Upper lobe of left lung (tissue), 6 donors: Measurements from ENCODE around the gene NDNF. TPM values are rescaled to one million over a fixed set of nuclear protein-coding genes. Genes with fewer than 3 reads are reported as not detected.

Source experiments
- ATAC-seq, 2 donors: fragments of 200-7000 bp; cut with Tn5 transposase; one replicate each; pipeline ENCODE4 v1.9.1; 2022; ENCODE audit warnings: mild to moderate bottlenecking in 2 of 2, moderate library complexity in 2 of 2; ENCODE audit not compliant: low FRiP score in 2 of 2
- DNase-seq, 2 donors: peaks; one replicate each; pipeline ENCODE4 v3.0.0-alpha.2; 2019 to 2020
- H3K27ac ChIP-seq, 4 donors: fragments of 200-600 bp; sonication (generic); one replicate each; pipeline ENCODE4 v1.5.1; 2016 to 2019
- H3K27me3 ChIP-seq, 4 donors: fragments of 200-600 bp; sonication (generic); one replicate each; pipeline ENCODE4 v1.5.1; 2017 to 2019
- H3K36me3 ChIP-seq, 4 donors: fragments of 200-600 bp; sonication (generic); one replicate each; pipeline ENCODE4 v1.5.1; 2016 to 2019
- H3K4me1 ChIP-seq, 4 donors: fragments of 200-600 bp; sonication (generic); one replicate each; pipeline ENCODE4 v1.5.1; 2018 to 2019
- H3K4me3 ChIP-seq, 4 donors: fragments of 200-600 bp; sonication (generic); one replicate each; pipeline ENCODE4 v1.5.1; 2017 to 2019; ENCODE audit warnings: mild to moderate bottlenecking in 2 of 4, moderate library complexity in 1 of 4
- H3K9me3 ChIP-seq, 4 donors: fragments of 200-600 bp; sonication (generic); one replicate each; pipeline ENCODE4 v1.5.1; 2018 to 2019
- EP300 ChIP-seq, 4 donors: sonication (generic); formaldehyde crosslinking; IDR thresholded peaks; one replicate each; pipeline ENCODE4 v1.5.1; 2017; ENCODE audit warnings: antibody characterized with exemption in 4 of 4, control low read depth in 2 of 4
- POLR2A ChIP-seq, 4 donors: fragments of 450-650 bp; IDR thresholded peaks; one replicate each; pipeline ENCODE4 v1.5.1; 2016 to 2017; ENCODE audit warnings: antibody characterized with exemption in 4 of 4, mild to moderate bottlenecking in 2 of 4
- POLR2AphosphoS5 ChIP-seq, 2 donors: sonication (generic); formaldehyde crosslinking; IDR thresholded peaks; one replicate each; pipeline ENCODE4 v1.5.1; 2017; ENCODE audit warnings: antibody characterized with exemption in 2 of 2
- WGBS, 2 donors: methylation state at CpG; one replicate each; pipeline ENCODE4 v1.1.5; 2017 to 2018; 5-methylcytosine and 5-hydroxymethylcytosine counted together
- total RNA-seq, 6 donors: library from RNA; depleted of rRNA in 4 of 6; stranded (reverse); fragments of >200 nt in 4 of 6; gene quantifications; one replicate each; pipeline versions ENCODE4 v1.1.0 to v1.2.1, GENCODE V29; 2016 to 2021
- TF ChIP-seq, protein P1 (sequence below), 6 experiments: fragments of 450-650 bp in 4 of 6; fragments of 200-600 bp in 2 of 6; sonication (generic) in 2 of 6; IDR thresholded peaks; one replicate each; pipeline ENCODE4 v1.5.1; 2016 to 2019; ENCODE audit warnings: antibody characterized with exemption in 6 of 6
- donor health status: DM: no; HTN: no; CAD: no; lungs with moderate emphysema.
- donor health status: DM: no; HTN: yes; CAD: no; lungs with severe emphysema.

Gene NDNF
- total RNA-seq, 6 donors from 2014 or later, result 52.4 to 180 (median 129) TPM

DNA sequence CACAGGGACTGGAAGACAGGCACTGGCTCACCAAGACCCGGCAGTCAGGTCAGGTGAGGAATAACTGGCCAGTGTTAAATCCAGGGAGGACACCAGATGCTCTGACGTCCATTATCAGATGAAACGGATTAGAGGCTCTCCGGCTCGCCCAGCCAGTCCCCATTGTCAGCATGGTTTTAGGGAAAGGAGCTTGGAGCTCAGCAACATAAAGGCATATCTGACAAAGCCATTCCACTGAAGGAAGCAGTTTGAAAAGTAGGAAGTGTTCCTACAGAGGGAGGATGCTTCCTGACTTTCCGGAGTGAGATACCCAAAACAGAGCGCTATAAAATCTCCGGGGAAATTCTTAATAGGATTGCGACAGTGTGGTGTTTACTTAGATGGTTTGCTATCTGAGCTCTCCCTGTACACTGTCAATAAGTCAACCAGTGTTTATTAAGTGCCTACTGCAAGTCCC is 14.8 kb downstream of the NDNF start:
- no peak for DNase-seq
- Histone ChIP-seq H3K4me3 (no peak overlapping the region), H3K9me3 (no peaks in the 10 kb centered on the region), H3K4me1 (peaks cover 19 to 54% (median 23%) of the 10 kb centered on the region in 4 donors), H3K27ac (peak overlapping the region; percentile 45 to 84 (median 74)), H3K36me3 (no peaks in the 10 kb centered on the region), H3K27me3 (no peaks in the 10 kb centered on the region)
- peak; percentile 13 to 58 for ATAC-seq
- TF ChIP-seq, protein P1, sequence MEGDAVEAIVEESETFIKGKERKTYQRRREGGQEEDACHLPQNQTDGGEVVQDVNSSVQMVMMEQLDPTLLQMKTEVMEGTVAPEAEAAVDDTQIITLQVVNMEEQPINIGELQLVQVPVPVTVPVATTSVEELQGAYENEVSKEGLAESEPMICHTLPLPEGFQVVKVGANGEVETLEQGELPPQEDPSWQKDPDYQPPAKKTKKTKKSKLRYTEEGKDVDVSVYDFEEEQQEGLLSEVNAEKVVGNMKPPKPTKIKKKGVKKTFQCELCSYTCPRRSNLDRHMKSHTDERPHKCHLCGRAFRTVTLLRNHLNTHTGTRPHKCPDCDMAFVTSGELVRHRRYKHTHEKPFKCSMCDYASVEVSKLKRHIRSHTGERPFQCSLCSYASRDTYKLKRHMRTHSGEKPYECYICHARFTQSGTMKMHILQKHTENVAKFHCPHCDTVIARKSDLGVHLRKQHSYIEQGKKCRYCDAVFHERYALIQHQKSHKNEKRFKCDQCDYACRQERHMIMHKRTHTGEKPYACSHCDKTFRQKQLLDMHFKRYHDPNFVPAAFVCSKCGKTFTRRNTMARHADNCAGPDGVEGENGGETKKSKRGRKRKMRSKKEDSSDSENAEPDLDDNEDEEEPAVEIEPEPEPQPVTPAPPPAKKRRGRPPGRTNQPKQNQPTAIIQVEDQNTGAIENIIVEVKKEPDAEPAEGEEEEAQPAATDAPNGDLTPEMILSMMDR (IDR thresholded peaks at IDR 0.05), result no peak
- peak in 1 of 4 donors; percentile 17 for TF ChIP-seq POLR2A (IDR thresholded peaks at IDR 0.05)
- TF ChIP-seq POLR2AphosphoS5 (IDR thresholded peaks at IDR 0.05), result peak in 1 of 2 donors; percentile 47
- peak in 1 of 4 donors; percentile 22 for TF ChIP-seq EP300 (IDR thresholded peaks at IDR 0.05)
- WGBS, 2 donors, result 25 to 30% methylated on average over 8 to 9 of the region's 9 CpGs

DNA sequence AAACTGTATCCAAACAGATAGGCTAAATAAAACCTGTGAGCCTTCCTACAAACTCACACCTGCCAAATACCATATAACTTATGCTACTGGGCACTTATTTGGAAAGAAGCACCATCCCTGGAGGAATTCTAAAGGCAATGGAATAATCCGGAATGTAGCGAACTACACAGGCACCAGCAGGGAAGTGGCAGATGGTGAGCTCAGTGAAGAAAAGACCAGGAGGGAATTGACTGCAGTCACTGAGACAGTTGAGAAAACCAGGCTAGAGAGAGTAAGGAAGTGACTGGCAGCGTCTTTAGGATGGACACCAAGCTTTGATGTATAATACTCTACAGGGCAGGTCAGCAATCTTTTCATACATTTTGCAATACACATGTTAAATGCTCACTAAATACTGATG is 16.3 kb downstream of the NDNF start:
- ATAC-seq, result no peak
- Histone ChIP-seq H3K9me3 (no peaks in the 10 kb centered on the region), H3K36me3 (no peaks in the 10 kb centered on the region), H3K27me3 (no peaks in the 10 kb centered on the region), H3K27ac (peak overlapping the region in 1 of 4 donors; percentile 84), H3K4me1 (peaks cover 14 to 42% (median 19%) of the 10 kb centered on the region in 4 donors), H3K4me3 (no peak overlapping the region)
- WGBS, 2 donors, result 89 to 94% methylated on average over 3 of the region's 3 CpGs
- DNase-seq, result no peak
- TF ChIP-seq POLR2A (IDR thresholded peaks at IDR 0.05) (no peak), POLR2AphosphoS5 (IDR thresholded peaks at IDR 0.05) (no peak), EP300 (IDR thresholded peaks at IDR 0.05) (no peak)
- TF ChIP-seq, protein P1 (IDR thresholded peaks at IDR 0.05), result no peak

DNA sequence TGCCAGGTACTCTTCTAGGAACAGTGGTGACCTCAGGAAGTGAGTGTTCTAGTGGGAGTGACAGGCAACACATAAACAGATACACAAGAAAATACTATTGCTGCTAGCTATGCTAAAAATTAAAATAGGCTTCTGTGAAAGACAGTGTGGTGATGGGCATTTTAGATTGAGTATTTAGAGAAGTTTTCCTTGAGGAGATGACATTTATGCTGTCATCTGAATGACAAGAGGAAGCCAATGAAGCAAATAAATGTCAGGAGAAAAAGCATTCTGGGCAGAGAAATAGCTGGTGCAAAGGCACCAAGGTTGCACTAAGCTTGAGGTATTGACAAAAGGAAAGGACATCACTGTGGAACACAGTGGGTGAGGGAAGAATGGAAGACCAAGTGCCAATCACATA is 18.0 kb downstream of the NDNF start:
- Histone ChIP-seq H3K27ac (peak overlapping the region in 1 of 4 donors; percentile 49), H3K36me3 (no peaks in the 10 kb centered on the region), H3K27me3 (no peaks in the 10 kb centered on the region), H3K9me3 (no peaks in the 10 kb centered on the region), H3K4me1 (peaks cover 14 to 53% (median 25%) of the 10 kb centered on the region in 4 donors), H3K4me3 (no peak overlapping the region)
- ATAC-seq, result no peak
- no peak for DNase-seq
- TF ChIP-seq POLR2A (IDR thresholded peaks at IDR 0.05) (no peak), EP300 (IDR thresholded peaks at IDR 0.05) (no peak), POLR2AphosphoS5 (IDR thresholded peaks at IDR 0.05) (no peak)
- TF ChIP-seq, protein P1 (IDR thresholded peaks at IDR 0.05), result no peak

DNA sequence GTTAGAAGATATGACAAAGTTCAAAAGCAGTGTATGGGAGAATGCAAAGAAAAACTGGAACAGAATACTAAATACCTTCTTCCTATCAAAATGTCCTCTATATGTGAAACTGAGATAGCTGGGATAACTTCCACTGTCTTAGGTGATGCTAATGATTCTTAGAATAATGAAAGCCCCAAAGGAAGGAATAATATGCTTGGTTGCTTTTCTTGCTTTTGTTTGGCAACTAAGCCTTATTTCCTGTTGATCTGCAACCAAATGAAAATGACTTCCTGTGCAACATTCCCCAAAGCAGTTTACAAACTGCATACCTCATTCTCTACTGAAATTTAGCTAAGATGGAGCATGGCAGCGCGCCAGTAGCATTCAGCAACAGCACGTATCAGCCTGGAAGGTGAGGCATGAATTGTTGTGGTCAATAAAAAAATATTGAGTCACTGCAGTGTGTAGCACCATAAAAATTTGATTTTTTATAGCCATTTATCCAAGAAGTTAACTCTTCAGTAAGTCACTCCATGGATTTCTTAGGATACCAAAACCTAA is 18.7 kb downstream of the NDNF start:
- H3K4me3 ChIP-seq, result no peak overlapping the region
- H3K4me1 ChIP-seq, result peaks cover 12 to 48% (median 24%) of the 10 kb centered on the region in 4 donors
- ATAC-seq (no peak), DNase-seq (no peak)
- no peaks in the 10 kb centered on the region for H3K36me3 ChIP-seq
- H3K27ac ChIP-seq, result peak overlapping the region in 1 of 4 donors; percentile 49
- TF ChIP-seq EP300 (IDR thresholded peaks at IDR 0.05) (no peak), POLR2AphosphoS5 (IDR thresholded peaks at IDR 0.05) (no peak), POLR2A (IDR thresholded peaks at IDR 0.05) (no peak)
- TF ChIP-seq, protein P1 (IDR thresholded peaks at IDR 0.05), result no peak
- WGBS, 2 donors, result 67 to 72% methylated on average over 3 of the region's 3 CpGs
- H3K27me3 ChIP-seq, result no peaks in the 10 kb centered on the region
- no peaks in the 10 kb centered on the region for H3K9me3 ChIP-seq

DNA sequence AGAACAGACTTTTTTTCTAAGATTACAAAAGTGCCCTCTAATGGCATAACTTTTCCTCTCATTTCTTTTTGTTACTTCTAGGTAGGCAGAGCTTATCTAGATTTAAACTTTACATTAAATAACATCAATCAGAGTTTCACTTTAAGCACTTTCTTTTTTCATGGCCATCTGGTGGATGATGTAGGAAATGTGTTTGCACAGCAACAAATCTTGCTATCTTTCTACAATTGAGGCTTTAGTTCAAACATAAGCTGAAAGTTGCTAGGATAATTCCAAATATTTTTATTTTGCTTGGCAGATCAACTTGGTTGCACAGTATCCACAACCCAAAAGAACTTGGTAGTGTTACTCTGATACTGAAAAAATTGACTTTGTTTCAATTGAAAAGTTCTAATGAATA is 22.0 kb downstream of the NDNF start:
- H3K27ac ChIP-seq, result no peak overlapping the region

More for the DNA sequence above, 22.0 kb downstream of the NDNF start:
- ATAC-seq (peak in 1 of 2 donors; percentile 19), DNase-seq (no peak)
- TF ChIP-seq, protein P1 (IDR thresholded peaks at IDR 0.05), result peak in 3 of 6 experiments; percentile 17 to 42 (median 30)
- no peak for TF ChIP-seq EP300 (IDR thresholded peaks at IDR 0.05)
- H3K27me3 ChIP-seq, result no peaks in the 10 kb centered on the region
- H3K36me3 ChIP-seq, result no peaks in the 10 kb centered on the region
- no peak overlapping the region for H3K4me3 ChIP-seq
- H3K4me1 ChIP-seq, result peaks cover 0 to 30% (median 14%) of the 10 kb centered on the region in 4 donors
- no peaks in the 10 kb centered on the region for H3K9me3 ChIP-seq
